Ecto neural progenitor cell (in vitro differentiated cells): ENCODE data around the gene RABL6.
"Not testable (repeated sequence)": the region's sequence is repeated elsewhere in the genome, so short reads cannot be mapped to it uniquely, and the experiment has no call there.

Source experiments
- DNase-seq: peaks from one replicate; pipeline ENCODE4 v3.0.0-alpha.2; 2018; ENCODE audit warnings: low spot score

The RABL6 gene

DNA sequence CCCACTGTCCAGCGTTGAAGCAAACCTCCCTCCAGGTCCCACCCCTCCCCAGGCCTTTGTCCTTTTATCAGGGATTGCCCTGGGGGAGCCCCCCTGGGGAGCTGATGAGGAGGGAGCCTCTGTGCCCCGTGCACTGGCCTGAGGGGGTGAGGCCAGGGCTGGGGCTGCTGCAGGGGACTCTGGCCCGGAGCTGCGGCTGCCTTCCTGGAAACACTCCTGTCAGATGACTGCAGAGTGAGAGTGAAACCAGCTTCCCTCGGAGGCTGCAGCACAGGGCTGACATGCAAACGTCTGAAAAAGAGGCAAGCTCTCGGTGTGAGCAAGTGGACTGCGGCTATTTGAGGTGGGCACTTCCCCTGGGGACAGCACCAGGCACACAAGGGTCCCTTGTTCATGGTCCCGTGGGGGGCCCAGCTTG, 74.0 kb downstream of the RABL6 start:
- no peak for DNase-seq

DNA sequence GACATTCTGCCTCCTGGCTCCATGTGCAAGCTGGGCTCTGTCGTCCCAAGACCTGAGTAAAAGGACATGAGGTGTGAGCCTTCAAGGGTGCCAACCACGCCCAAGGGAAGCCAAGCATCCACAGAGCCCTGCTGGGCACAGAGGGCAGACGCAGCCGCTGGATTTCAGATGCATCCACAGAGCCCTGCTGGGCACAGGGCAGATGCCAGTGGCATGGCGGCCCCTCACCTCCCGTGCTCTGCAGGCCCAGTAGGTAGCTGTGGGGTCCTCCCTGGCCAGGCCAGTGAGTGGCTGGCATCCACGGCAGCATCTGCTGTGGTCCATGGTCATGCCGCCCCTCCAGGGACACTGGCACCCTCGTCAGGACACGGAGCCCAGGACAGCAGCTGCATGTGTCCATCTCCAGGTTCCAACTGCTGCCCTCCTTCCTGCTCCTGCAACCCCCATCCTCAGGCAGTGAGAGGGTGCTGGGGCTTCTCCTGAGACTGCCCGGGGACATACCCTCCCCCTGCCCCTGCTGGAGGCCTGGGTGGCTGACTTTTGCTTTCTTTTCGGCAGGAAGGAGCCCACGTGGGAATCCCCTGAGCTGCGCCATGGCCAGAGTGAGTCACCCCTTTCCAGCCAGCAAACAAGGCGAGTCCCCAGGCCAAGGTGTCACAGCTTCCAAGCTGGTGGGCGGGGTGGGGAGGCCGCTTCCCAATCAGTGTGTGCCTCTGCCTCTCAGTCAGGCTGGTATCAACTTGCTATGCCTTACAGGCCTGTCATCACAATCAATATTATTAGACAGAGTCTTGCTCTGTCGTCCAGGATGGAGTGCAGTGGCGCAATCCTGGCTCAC, 74.6 kb downstream of the RABL6 start:
- DNase-seq = no peak

DNA sequence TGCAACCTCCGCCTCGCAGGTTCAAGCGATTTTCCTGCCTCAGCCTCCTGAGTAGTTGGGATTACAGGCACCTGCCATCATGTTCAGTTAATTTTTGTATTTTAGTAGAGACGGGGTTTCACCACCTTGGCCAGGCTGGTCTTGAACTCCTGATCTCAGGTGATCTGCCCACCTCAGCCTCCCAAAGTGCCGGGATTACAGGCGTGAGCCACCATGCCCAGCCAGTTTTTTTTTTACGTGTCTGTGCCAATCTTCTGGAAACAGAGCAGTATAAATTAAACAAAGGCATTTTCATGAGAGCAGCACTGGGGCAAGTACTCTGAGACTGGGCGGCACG, 75.2 kb downstream of the RABL6 start:
- not testable (repeated sequence) for DNase-seq

DNA sequence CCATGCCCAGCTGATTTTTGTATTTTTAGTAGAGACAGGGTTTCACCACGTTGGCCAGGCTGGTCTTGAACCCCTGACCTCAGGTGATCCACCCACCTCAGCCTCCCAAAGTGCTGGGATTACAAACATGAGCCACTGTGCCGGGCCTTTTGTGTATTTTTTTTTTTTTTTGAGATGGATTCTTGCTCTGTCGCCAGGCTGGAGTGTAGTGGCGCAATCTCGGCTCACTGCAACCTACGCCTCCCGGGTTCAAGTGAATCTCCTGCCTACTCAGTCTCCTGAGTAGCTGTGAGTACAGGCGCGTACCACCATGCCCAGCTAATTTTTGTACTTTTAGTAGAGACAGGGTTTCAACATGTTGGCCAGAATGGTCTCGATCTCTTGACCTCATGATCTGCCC, 75.9 kb downstream of the RABL6 start:
- DNase-seq = not testable (repeated sequence)

DNA sequence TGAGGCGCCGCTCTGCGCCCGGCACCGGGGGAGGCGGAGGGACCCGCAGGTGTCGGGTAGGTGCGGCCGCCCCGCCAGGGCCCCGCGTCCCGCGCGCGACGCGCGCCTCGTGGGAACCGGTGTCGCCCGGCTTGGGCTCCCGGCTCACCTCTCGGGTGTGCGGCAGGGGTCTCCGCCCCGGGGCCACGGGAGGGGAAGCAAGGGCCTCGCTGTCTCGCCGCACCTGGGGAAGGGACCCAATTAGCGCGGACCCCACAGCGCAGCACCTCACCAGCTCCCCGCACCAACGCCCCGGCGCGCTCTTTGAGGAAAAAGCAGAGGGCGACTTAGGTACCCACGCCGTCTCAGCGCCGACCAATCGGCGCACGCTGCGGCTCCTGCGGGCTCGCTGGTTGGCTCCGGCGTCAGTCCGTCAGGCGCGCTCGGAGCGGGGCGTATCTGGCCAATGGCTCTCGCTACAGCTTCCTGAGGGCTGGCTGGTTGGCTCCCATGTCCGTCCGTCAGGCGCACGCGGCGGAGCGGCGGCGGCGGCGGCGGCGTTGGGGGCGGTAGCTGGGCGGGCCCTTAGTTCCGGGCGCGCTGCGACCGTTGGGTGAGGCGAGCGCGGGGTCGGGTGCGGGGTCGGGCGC, 78.3 kb downstream of the RABL6 start, which contains the start of gene TRAF2:
TRAF2 (plus strand) TSS at position 567 of the 629 bp plus-strand sequence. CDS start 12,225 bp downstream, outside the sequence.
- DNase-seq = peak; percentile 98

DNA sequence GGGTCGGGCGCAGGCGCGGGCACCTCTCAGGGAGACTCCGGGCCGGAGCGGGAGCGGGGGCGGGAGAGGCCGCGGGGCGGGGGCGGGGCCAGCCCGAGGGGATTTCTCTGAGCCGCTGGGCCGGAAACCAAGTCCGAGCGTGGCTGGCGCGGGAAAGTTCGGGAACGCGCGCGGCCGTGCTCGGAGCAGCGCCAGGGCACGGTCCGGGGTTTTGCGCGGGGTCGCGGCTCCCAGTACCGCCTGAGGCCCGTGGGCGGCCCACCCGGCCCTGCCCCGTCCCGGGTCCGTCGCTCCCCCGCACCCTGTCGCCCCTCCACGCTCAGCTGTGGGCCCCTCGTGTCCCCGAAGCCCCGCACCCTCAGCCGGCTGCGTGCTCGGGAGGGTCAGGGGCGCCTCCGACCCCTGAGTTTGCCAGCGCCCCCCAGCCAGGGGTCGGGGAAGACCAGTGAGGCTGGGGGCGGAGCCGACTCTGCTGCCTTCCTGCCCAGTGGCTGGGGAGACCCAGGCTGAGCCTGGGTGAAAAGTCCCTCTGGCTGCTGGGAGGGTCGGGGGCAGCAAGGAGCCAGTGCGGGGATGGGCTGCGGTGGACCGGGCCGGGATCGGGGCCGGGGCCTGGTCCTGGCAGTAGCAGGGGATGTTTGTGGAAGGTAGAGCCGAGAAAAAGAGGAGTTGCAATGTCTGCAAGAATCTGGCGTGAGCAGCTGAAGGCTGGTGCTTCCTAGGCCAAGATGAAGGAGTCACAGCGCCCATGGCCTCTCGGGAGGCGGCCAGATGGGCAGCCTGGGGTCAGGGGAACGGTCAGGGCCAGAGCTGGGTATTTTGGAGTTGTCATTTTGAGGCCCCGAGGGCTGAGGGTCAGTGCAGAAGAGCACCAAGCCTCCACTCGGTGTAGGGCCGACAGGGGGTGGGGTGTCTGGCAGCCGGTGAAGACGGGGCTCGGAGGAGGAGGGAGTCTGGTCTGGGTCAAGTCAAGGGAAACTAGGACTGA, 79.2 kb downstream of the RABL6 start:
- DNase-seq = peak; percentile 81

DNA sequence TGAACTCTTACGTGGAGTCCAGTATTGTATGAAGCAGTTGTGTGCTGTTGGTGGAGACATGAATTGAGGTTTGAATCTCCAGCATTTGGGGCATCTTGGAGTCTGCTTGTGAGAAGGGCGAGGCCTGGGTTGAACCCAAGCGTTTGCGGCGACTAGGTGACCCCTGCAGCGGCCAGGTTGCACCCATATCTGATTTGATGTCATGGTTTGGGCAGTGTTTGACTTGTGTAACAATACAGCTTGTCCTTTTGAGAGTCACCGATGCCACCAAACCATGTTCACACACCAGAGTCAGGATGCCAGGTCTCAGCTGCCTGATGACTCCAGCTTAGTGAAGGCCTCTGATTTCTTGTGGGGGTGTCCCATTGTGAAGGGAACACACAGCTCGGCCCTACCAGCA, 80.7 kb downstream of the RABL6 start:
- no peak for DNase-seq

DNA sequence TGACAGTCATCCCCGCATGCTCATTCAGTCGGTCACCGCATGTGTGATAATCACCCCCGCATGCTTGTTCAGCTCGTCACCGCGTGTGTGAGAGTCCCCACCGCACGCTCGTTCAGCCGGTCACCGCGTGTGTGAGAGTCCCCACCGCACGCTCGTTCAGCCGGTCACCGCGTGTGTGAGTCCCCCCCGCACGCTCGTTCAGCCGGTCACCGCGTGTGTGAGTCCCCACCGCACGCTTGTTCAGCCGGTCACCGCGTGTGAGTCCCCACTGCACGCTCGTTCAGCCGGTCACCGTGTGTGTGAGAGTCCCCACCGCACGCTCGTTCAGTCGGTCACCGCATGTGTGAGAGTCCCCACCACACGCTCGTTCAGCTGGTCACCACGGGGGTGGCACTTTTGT, 82.1 kb downstream of the RABL6 start:
- DNase-seq = no peak

DNA sequence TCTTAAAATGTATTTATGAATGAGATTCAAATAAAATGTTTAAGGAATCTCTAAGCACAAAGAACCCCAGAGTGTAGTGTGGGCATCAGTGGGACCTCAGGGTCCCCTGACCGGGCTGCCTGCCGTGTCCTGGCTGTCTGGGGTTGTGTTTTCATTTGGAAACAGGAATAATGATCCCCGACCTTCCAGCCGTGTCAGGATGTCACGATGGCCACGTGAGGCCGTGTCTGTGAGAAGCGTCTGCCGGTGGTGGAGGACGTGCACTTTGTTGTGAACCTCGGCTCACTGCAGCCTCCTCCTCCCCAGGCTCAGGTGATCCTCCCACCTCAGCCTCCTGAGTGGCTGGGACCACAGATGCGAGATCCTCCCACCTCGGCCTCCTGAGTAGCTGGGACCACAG, 82.9 kb downstream of the RABL6 start:
- no peak for DNase-seq
